Tibial nerve (tissue), 4 donors: ENCODE measurements around the gene NRL. TPM values are rescaled to one million over a fixed set of nuclear protein-coding genes. Genes with fewer than 3 reads are reported as not detected.

Source experiments
- DNase-seq, 2 donors: peaks; one replicate each; pipeline ENCODE4 v3.0.0-alpha.2; 2019; ENCODE audit warnings: low spot score in 2 of 2
- H3K27ac ChIP-seq, 4 donors: fragments of 200-600 bp; sonication (generic) in 3 of 4; one replicate each; pipeline ENCODE4 v1.5.1; 2017 to 2019; ENCODE audit warnings: mild to moderate bottlenecking in 1 of 4
- H3K27me3 ChIP-seq, 2 donors: fragments of 200-600 bp; sonication (generic) in 1 of 2; one replicate each; pipeline versions ENCODE4 v1.5.1 to v1.6.0; 2017 to 2019
- H3K36me3 ChIP-seq, 3 donors: fragments of 200-600 bp; sonication (generic); one replicate each; pipeline ENCODE4 v1.5.1; 2018 to 2019
- H3K4me1 ChIP-seq, 4 donors: fragments of 200-600 bp; sonication (generic) in 3 of 4; one replicate each; pipeline ENCODE4 v1.5.1; 2017 to 2019
- H3K4me3 ChIP-seq, 4 donors: fragments of 200-600 bp; sonication (generic) in 3 of 4; one replicate each; pipeline ENCODE4 v1.5.1; 2017 to 2019; ENCODE audit warnings: mild to moderate bottlenecking in 1 of 4, moderate library complexity in 1 of 4
- H3K9me3 ChIP-seq, 4 donors: fragments of 200-600 bp; sonication (generic) in 3 of 4; one replicate each; pipeline ENCODE4 v1.5.1; 2017 to 2019
- EP300 ChIP-seq, 2 donors: sonication (generic); formaldehyde crosslinking; IDR thresholded peaks; one replicate each; pipeline ENCODE4 v1.6.1; 2017; ENCODE audit warnings: antibody characterized with exemption in 2 of 2, mild to moderate bottlenecking in 1 of 2
- POLR2A ChIP-seq, 2 donors: fragments of 450-650 bp; IDR thresholded peaks; one replicate each; pipeline ENCODE4 v1.6.1; 2017; ENCODE audit warnings: antibody characterized with exemption in 2 of 2, mild to moderate bottlenecking in 2 of 2, moderate library complexity in 2 of 2
- WGBS, 2 donors: methylation state at CpG; one replicate each; pipeline ENCODE4 v1.1.5; 2018; 5-methylcytosine and 5-hydroxymethylcytosine counted together
- total RNA-seq, 4 donors: library from RNA; depleted of rRNA; stranded (reverse); fragments of >200 nt; gene quantifications; one replicate each; pipeline ENCODE4 v1.1.0, GENCODE V29; 2016
- TF ChIP-seq, protein P1 (sequence below), 5 experiments: fragments of 200-600 bp in 3 of 5; fragments of 450-650 bp in 2 of 5; sonication (generic) in 3 of 5; IDR thresholded peaks; one replicate each; pipeline ENCODE4 v1.5.1; 2016 to 2019; ENCODE audit warnings: antibody characterized with exemption in 5 of 5, mild to moderate bottlenecking in 3 of 5, moderate library complexity in 2 of 5

The NRL gene
- total RNA-seq, 4 donors from 2014 or later: 4.8 to 7.0 (median 5.9) TPM

DNA sequence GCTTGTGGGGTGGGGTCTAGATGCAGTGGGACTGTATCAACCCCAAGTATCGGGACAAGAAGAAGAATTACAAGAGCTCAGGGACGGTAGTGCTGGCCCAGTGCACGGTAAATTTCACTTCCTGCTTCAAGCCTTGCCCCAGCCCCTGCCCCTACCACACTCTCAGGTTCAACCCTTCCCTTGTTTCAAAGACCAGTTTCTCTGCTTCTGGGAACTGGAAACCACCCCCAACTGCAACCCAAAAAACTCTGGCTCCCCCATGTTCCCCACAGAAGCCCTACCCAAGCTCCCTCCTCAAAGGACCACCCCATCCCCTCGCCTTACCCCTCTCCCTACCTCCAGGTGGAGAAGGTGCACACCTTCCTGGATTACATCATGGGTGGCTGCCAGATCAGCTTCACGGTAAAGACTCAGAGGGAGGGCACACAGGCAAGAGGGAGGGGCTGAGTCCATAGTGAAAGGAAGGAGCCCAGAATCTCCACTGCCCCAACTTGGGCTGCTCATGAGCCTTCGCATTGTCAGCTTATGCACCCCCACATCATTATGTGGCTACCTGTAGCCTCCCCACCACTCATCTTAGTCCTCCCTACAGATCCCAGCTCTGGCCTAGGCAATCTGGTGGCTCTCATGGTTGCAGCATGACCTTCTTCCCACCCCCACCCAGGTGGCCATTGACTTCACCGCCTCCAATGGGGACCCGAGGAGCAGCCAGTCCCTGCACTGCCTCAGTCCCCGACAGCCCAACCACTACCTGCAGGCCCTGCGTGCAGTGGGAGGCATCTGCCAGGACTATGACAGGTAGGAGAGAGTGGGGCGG is 39.1 kb downstream of the NRL start:
- 68 to 76% methylated on average over 11 of the region's 11 CpGs for WGBS, 2 donors
- DNase-seq: no peak
- Histone ChIP-seq H3K4me1 (peaks cover 0 to 3% (median under 1%) of the 10 kb centered on the region in 4 donors), H3K27ac (no peak overlapping the region), H3K27me3 (peaks cover 0 to 65% of the 10 kb centered on the region in 2 donors), H3K9me3 (no peaks in the 10 kb centered on the region), H3K4me3 (no peak overlapping the region), H3K36me3 (no peaks in the 10 kb centered on the region)
- TF ChIP-seq EP300 (IDR thresholded peaks at IDR 0.05): no peak
- TF ChIP-seq, protein P1, sequence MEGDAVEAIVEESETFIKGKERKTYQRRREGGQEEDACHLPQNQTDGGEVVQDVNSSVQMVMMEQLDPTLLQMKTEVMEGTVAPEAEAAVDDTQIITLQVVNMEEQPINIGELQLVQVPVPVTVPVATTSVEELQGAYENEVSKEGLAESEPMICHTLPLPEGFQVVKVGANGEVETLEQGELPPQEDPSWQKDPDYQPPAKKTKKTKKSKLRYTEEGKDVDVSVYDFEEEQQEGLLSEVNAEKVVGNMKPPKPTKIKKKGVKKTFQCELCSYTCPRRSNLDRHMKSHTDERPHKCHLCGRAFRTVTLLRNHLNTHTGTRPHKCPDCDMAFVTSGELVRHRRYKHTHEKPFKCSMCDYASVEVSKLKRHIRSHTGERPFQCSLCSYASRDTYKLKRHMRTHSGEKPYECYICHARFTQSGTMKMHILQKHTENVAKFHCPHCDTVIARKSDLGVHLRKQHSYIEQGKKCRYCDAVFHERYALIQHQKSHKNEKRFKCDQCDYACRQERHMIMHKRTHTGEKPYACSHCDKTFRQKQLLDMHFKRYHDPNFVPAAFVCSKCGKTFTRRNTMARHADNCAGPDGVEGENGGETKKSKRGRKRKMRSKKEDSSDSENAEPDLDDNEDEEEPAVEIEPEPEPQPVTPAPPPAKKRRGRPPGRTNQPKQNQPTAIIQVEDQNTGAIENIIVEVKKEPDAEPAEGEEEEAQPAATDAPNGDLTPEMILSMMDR (IDR thresholded peaks at IDR 0.05): no peak
- TF ChIP-seq POLR2A (IDR thresholded peaks at IDR 0.05): no peak

DNA sequence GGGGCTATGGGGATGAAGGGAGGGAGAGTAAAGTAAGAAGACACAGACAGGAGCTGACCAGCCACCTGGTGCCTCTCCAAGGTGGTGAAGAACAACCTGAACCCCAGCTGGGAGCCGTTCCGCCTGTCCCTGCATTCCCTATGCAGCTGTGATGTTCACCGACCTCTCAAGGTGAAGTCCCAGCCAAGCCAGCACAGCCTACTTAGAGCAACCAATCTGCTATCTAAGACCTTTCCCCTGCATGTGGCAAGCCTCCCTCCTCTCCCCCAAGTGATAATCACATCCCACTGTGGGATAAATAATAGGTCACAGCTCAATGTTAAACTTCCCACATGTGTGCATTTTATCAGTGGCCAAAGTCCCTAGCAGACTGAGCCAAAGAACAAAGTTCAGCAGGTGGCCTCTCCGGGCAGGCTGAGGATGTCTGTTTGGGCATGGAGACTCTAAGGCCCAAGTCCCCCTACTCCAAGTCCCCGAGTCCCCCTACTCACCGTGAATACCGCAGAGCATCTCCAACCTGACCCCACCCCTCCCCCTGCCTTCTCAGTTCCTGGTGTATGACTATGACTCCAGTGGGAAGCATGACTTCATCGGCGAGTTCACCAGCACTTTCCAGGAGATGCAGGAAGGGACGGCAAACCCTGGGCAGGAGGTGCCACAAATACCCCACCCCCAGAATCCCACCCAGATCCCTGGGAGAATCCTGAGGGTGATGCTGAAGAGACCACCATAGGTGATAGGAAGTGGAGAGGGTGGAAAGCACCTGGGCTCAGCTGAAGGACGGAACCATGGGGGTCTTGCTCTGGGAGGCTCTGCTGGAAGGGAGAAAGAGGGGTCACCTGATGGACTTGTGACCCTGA is 39.9 kb downstream of the NRL start:
- peaks cover 0 to 58% of the 10 kb centered on the region in 2 donors for H3K27me3 ChIP-seq
- no peak overlapping the region for H3K4me3 ChIP-seq
- TF ChIP-seq POLR2A (IDR thresholded peaks at IDR 0.05) (no peak), EP300 (IDR thresholded peaks at IDR 0.05) (no peak)
- TF ChIP-seq, protein P1 (IDR thresholded peaks at IDR 0.05): no peak
- H3K9me3 ChIP-seq: no peaks in the 10 kb centered on the region
- DNase-seq: no peak
- no peak overlapping the region for H3K27ac ChIP-seq
- no peaks in the 10 kb centered on the region for H3K4me1 ChIP-seq
- H3K36me3 ChIP-seq: no peaks in the 10 kb centered on the region
- WGBS, 2 donors: 74 to 75% methylated on average over 11 of the region's 11 CpGs

DNA sequence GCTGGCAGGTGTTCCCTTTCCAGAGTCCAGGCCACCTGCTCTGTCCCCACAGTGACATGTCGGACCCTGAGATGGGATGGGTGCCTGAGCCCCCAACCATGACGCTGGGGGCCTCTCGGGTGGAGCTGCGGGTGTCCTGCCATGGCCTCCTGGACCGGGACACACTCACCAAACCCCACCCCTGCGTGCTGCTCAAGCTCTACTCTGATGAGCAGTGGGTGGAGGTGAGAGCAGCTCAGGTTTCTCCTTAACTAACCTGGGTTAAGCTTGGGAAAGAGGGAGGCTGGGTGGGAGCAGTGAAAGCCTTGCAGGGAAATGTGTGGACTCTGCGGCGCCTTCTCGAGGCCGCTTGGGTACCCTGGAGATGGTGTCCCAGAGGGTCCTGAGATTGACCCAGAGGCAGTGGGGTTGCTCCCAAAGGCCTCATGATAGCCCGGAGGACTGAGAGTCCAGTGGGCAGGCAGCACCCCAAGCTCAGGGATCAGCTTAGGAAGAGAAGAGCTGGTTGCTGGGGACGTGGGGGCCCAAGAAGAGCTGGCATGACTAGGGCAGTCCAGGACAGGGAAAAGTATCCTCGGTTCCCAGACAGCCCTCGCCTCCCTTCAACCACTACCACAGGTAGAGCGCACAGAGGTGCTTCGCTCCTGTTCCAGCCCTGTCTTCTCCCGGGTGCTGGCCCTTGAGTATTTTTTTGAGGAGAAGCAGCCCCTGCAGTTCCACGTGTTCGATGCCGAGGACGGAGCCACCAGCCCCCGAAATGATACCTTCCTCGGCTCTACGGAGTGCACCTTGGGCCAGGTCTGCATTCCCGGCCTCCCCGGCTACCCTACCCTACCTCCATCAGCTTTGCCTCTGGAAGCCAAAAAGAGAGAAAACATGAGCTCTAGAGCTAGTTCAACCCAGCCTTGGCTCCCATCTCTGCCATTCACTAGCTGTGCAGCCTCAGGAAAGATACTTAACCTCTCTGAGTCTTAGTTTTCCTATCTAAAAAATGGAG is 41.6 kb downstream of the NRL start:
- Histone ChIP-seq H3K9me3 (no peaks in the 10 kb centered on the region), H3K4me3 (no peak overlapping the region), H3K27me3 (peaks cover 0 to 42% of the 10 kb centered on the region in 2 donors), H3K36me3 (no peaks in the 10 kb centered on the region), H3K4me1 (no peaks in the 10 kb centered on the region), H3K27ac (no peak overlapping the region)
- DNase-seq: no peak
- TF ChIP-seq POLR2A (IDR thresholded peaks at IDR 0.05) (no peak), EP300 (IDR thresholded peaks at IDR 0.05) (no peak)
- TF ChIP-seq, protein P1 (IDR thresholded peaks at IDR 0.05): no peak
- 79 to 82% methylated on average over 19 to 26 of the region's 26 CpGs for WGBS, 2 donors

DNA sequence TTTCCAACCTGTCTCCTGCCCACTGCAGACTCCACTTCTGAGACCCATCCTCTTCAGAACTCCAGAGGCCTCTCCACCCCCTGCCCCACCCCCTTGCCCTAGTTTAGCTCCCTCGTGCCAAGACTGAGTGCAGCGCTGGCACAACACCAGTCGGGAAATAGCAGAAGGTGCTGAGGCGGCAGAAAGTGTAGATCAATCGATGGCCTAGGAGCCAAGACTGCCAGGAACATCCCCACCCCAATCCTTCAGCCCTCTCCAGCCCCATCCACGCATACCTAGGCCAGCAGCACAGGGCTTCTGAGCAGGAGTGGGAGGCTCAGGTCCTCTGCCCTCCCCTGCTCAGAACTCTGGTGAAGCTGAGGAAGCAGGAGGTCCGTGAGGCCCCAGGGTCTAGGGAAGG is 42.3 kb downstream of the NRL start:
- Histone ChIP-seq H3K27me3 (peaks cover 0 to 38% of the 10 kb centered on the region in 2 donors), H3K4me3 (no peak overlapping the region), H3K9me3 (no peaks in the 10 kb centered on the region), H3K27ac (no peak overlapping the region), H3K4me1 (no peaks in the 10 kb centered on the region), H3K36me3 (no peaks in the 10 kb centered on the region)
- DNase-seq: no peak
- TF ChIP-seq, protein P1 (IDR thresholded peaks at IDR 0.05): no peak
- TF ChIP-seq POLR2A (IDR thresholded peaks at IDR 0.05) (no peak), EP300 (IDR thresholded peaks at IDR 0.05) (no peak)
- 46 to 52% methylated on average over 7 of the region's 7 CpGs for WGBS, 2 donors
